Spleen (tissue), 7 donors: ENCODE measurements around the gene GOLGA6L2.

Experiments
- POLR2A ChIP-seq, 3 donors: fragments of 450-650 bp; IDR thresholded peaks; one replicate each; pipeline ENCODE4 v1.5.1; 2017; ENCODE audit warnings: antibody characterized with exemption in 3 of 3, mild to moderate bottlenecking in 1 of 3
- POLR2AphosphoS5 ChIP-seq, 3 donors: sonication (generic); formaldehyde crosslinking; IDR thresholded peaks; one replicate each; pipeline ENCODE4 v1.5.1; 2017; ENCODE audit warnings: antibody characterized with exemption in 3 of 3
- TF ChIP-seq, protein P1 (sequence below), 11 experiments: fragments of 200-600 bp in 7 of 11; fragments of 450-650 bp in 4 of 11; sonication (generic) in 4 of 11; IDR thresholded peaks in 8 of 11; conservative IDR thresholded peaks in 3 of 11; 1 replicate in 7 of 11; 2 replicates in 4 of 11; pipeline versions ENCODE4 v1.4.0 to v1.8.0; 2016 to 2021; ENCODE audit warnings: antibody characterized with exemption in 11 of 11, inconsistent platforms in 4 of 11, mild to moderate bottlenecking in 1 of 11
- donor health status: DM: no; HTN: no; CAD: no; lungs with moderate emphysema.
- donor health status: DM: no; HTN: no; CAD: no.
- donor health status: DM: no; HTN: no; CAD: no.

DNA sequence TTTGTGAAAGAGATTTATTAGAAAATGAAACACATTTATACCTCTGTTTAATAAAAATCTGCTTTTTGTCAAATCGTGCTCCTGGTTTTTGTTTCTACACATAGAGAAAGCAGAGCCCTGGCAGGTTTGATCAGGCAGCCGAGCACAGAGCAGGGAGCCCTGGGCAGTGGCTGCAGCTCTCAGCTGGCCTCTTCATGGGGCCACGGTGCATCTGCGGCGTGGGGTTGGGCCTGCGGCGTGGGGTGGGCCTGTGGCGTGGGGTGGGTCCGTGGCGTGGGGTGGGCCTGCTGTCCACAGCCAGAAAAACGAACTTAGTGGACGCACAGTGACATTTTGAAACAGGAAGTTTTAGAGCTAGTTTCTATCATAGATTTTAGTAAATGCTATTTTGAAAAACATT is 10.6 kb downstream of the GOLGA6L2 start:
- TF ChIP-seq, protein P1, sequence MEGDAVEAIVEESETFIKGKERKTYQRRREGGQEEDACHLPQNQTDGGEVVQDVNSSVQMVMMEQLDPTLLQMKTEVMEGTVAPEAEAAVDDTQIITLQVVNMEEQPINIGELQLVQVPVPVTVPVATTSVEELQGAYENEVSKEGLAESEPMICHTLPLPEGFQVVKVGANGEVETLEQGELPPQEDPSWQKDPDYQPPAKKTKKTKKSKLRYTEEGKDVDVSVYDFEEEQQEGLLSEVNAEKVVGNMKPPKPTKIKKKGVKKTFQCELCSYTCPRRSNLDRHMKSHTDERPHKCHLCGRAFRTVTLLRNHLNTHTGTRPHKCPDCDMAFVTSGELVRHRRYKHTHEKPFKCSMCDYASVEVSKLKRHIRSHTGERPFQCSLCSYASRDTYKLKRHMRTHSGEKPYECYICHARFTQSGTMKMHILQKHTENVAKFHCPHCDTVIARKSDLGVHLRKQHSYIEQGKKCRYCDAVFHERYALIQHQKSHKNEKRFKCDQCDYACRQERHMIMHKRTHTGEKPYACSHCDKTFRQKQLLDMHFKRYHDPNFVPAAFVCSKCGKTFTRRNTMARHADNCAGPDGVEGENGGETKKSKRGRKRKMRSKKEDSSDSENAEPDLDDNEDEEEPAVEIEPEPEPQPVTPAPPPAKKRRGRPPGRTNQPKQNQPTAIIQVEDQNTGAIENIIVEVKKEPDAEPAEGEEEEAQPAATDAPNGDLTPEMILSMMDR (IDR thresholded peaks at IDR 0.05 in 8 of 11, conservative IDR thresholded peaks at IDR 0.05 in 3 of 11): no peak
- TF ChIP-seq POLR2A (IDR thresholded peaks at IDR 0.05): no peak
- TF ChIP-seq POLR2AphosphoS5 (IDR thresholded peaks at IDR 0.05): no peak
